Bronchial smooth muscle cell (primary cell): ENCODE measurements around the gene ZNF605. TPM values are rescaled to one million over a fixed set of nuclear protein-coding genes. Genes with fewer than 3 reads are reported as not detected.

Experiments used
- total RNA-seq: library from RNA; depleted of rRNA; stranded (reverse); fragments of >200 nt; gene quantifications from 2 replicates; pipeline ENCODE4 v1.2.1, GENCODE V29; 2014

Gene ZNF605
- total RNA-seq, result 8.8 and 9.4 TPM in 2 replicates

DNA sequence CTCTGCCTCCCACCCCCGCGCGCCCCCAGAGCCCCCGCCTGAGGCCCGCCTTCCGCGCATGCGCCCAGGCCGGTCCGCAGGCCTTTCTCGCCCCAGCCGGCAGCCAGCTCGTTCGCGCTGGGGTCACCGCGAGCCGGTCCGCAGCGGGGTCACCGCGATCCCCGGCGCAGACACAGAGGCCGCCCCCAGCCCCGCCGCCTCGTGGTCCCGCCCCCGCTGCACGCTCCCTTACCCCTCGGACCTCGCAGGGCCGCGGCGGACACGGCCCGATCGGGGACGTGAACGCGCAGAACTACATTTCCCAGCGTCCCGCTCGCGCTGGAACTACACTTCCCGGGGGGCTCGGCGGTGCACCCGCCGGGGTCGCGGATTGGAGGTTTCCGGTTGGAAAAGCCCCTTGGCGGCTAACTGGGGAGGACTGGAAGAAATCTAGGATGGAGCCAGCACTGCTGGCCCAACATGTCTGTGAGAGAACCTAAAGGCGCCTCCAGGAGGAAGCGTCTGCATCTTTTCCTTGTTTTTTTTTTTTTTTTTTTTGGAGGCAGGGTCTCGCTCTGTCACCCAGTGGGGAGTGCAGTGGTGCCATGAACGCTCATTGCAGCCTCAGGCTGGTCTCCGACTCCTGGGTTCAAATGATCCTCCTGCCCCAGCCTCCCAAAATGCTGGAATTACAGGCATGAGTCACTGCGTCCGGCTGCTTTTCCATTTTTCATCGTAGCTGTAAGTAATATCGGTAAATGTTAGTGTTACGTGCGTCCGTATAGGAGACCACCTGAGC is at the start of gene ZNF605:
Gene ZNF605, minus strand, starts transcription at position 296 of the 778 bp plus-strand sequence. CDS start 10,671 bp downstream, outside the sequence.

DNA sequence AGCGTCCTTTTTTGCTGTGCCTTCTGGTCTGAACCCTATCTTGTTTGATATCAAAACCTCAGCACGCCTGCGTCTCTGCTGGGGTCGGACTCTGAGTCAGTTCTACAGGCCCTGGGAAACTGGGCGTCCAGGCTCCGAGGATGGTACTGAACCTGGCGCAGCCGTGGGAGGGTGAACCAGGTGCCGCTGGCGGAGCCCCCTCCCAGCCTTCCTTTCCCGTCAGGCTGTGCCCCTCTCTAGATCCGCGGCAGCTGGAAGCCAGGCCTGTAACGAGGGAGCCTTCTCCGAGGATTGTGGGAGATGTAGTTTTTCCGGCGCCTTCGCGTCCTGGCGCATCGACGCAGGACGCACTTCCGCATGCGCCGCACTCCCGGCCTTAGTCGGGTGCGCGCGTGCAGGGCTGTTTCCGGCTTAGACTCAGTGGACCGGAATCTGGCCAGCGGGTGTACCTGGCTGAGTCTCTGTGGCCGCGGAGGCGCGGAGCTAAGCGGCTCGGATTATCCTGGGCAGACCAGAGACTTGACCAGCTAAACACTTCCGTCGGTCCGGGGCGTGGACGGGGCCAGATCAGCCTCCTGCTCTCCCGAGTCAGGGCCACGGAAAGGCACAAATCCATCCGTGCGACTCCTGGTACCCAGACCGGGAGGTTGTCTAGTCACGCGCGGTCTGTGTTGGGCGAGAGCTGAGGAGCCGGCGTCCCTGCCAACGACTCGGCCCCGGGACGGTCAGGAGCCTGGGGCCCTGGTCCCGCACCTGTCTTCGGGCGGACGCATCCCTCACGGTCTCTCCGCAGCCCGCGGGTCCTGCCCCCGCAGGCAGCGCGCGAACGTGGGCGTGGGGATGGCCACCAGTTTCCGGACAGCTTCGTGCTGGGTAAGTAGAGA is 30.1 kb upstream of the ZNF605 start, which contains the start of gene ZNF26:
Gene ZNF26, plus strand, starts transcription at position 367 of the 884 bp plus-strand sequence. Its CDS starts 474 bp downstream, at position 841.

DNA sequence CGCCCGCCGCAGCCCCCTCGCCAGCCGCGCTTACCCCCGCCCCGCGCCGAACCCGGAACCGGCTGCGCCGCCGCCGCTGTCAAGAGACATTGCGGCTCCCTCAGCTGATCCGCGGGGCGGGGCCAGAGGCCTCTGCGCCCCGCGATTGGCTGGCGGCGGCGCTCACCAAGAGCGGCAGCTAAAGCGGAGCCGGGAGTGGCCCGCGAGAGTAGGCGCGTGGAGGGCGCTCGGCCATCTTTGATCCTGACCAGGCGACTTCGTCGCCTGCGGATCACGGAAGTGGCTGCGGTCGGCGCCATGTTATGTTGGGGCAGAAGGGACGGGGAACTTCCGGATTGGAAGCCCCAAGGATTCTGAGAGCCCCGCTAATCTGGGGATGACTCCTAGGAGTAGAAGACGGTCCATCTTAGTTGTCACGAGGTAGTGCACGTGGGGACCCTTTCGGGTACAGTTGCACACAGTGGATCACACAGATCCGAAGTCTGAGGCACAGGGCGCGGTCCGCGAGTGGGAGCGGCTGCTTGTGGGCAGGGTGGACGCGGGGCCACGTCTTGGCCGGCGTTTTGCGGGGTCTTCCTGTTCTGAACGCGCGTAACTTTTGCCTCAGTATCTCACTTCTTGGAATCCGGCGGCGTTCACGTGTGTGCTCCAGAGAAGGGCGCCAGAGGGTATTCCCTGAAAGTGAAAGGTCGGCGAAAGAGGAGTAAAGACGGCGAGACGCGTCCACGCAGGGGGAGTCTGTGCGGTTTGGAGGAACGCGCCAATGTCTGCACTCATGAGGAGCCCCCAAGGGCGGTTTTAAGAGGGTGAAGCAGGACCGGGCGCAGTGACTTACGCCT is 68.4 kb downstream of the ZNF605 start, which contains the start of gene CHFR:
Gene CHFR, minus strand, starts transcription at position 93 of the 839 bp plus-strand sequence. CDS start 277 bp downstream, outside the sequence.

Other genes starting within 250 kb of the ZNF605 start
- 12.3 and 14.0 TPM in 2 replicates for gene PGAM5, start 245.5 kb downstream of the ZNF605 start, total RNA-seq
- gene ANKLE2, start 194.5 kb downstream of the ZNF605 start, total RNA-seq, result 44.4 and 66.4 TPM in 2 replicates
- gene GOLGA3, start 127.4 kb downstream of the ZNF605 start, total RNA-seq, result 73.9 and 109 TPM in 2 replicates
- gene CHFR, start 68.7 kb downstream of the ZNF605 start, total RNA-seq, result 22.9 and 24.0 TPM in 2 replicates
- 9.2 and 10.1 TPM in 2 replicates for gene ZNF26, start 30.1 kb upstream of the ZNF605 start, total RNA-seq
- gene ZNF84, start 81.2 kb upstream of the ZNF605 start, total RNA-seq, result 20.3 and 27.7 TPM in 2 replicates
- gene ZNF140, start 124.6 kb upstream of the ZNF605 start, total RNA-seq, result 28.5 and 36.0 TPM in 2 replicates
- 0.79 and 0.94 TPM in 2 replicates for gene ZNF891, start 174.0 kb upstream of the ZNF605 start, total RNA-seq
- gene ZNF10, start 174.3 kb upstream of the ZNF605 start, total RNA-seq, result 7.7 and 10.4 TPM in 2 replicates
- 21.4 and 49.2 TPM in 2 replicates for gene ZNF268, start 225.2 kb upstream of the ZNF605 start, total RNA-seq